Muscle of leg (tissue), 11 donors: ENCODE data around the gene CXorf49. TPM values are rescaled to one million over a fixed set of nuclear protein-coding genes. Genes with fewer than 3 reads are reported as not detected.

Source experiments
- DNase-seq: peaks from one replicate; pipeline ENCODE4 v3.0.0; 2013
- H3K27ac ChIP-seq: one replicate; pipeline ENCODE4 v1.5.1; 2013; ENCODE audit warnings: mild to moderate bottlenecking, low read length, control low read depth
- H3K27me3 ChIP-seq: one replicate; pipeline ENCODE4 v1.6.1; 2013; ENCODE audit warnings: low read length; ENCODE audit not compliant: control insufficient read depth, insufficient read depth
- H3K36me3 ChIP-seq: one replicate; pipeline ENCODE4 v1.6.1; 2013; ENCODE audit warnings: low read length; ENCODE audit not compliant: control insufficient read depth, insufficient read depth
- H3K4me1 ChIP-seq: one replicate; pipeline ENCODE4 v1.6.1; 2013; ENCODE audit warnings: low read length; ENCODE audit not compliant: control insufficient read depth, insufficient read depth
- H3K4me3 ChIP-seq: one replicate; pipeline ENCODE4 v1.5.1; 2013; ENCODE audit warnings: low read length, control low read depth
- H3K9me3 ChIP-seq: replicated peaks from 2 replicates; pipeline ENCODE4 v1.6.1; 2013; ENCODE audit warnings: low read depth, low read length; ENCODE audit not compliant: control insufficient read depth
- WGBS: methylation state at CpG from one replicate; pipeline ENCODE4 v1.1.5; 2013; ENCODE audit warnings: missing lambda C conversion rate; ENCODE audit not compliant: insufficient coverage; 5-methylcytosine and 5-hydroxymethylcytosine counted together
- polyA plus RNA-seq, 8 donors: library from polyadenylated mRNA; unstranded; fragments of 120-200 nt; gene quantifications; one replicate each; pipeline versions ENCODE4 v1.2.1 to v1.2.3, GENCODE V29; 2013; ENCODE audit warnings: inconsistent platforms in 1 of 8, low replicate concordance in 1 of 8; ENCODE audit not compliant: insufficient read length in 8 of 8, insufficient read depth in 1 of 8
- total RNA-seq: library from RNA; stranded (reverse); fragments of 120-200 nt; gene quantifications from one replicate; pipeline ENCODE4 v1.2.4, GENCODE V29; 2013

Gene CXorf49
- total and polyA plus RNA-seq, 9 donors: 0.09 TPM; not detected in 8

DNA sequence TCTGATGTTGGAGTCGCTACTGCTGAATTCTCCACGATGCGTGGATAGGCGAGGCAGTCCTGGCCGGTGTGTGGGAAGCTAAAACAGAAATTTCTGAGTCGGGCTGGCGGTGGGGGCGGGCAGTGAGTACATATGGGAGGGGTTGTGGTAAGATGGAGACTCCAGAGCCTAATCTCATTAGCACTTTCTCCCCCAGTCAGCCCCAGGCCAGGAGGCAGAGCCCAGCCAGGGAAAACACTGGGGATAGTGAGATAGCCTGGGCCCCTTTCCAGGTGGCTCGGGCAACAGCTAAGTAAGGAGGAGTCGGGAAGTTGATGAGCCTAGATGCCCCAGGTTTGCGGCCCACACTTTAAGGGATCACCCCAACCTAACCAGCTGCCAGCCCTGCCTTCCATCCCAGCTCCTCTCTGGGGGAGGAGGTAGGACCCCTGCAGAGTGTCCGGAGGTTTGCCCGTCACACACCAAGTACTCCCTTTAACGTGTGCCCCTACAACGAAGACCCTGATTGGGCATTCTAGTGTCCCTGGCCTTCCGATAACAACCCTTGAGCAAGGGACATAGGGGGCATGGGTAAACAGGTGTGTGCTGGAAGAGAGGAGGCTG lies 53.1 kb downstream of the CXorf49 start:
- WGBS: 82% methylated on average over 8 of the region's 16 CpGs
- H3K9me3 ChIP-seq: no peaks in the 10 kb centered on the region
- H3K4me1 ChIP-seq: no peaks in the 10 kb centered on the region
- no peak overlapping the region for H3K27ac ChIP-seq
- no peak overlapping the region for H3K4me3 ChIP-seq
- H3K27me3 ChIP-seq: peaks cover 8% of the 10 kb centered on the region
- H3K36me3 ChIP-seq: no peaks in the 10 kb centered on the region
- no peak for DNase-seq

Other genes with a start within 250 kb of the CXorf49 start
- gene OGT, start 185.2 kb downstream of the CXorf49 start, total RNA-seq: 108 TPM
- 100 to 1,000 TPM in 5 of 8 donors, 10 to 100 TPM in 3; 74.7 to 186 (median 102) TPM for gene OGT, start 185.2 kb downstream of the CXorf49 start, polyA plus RNA-seq
- gene GCNA, start 139.8 kb downstream of the CXorf49 start, total RNA-seq: 2.9 TPM
- gene GCNA, start 139.8 kb downstream of the CXorf49 start, polyA plus RNA-seq: 1 to 10 TPM; 1.7 to 3.4 (median 2.0) TPM
- not detected for gene CXCR3, start 99.8 kb downstream of the CXorf49 start, total RNA-seq
- under 1 TPM in 6 of 8 donors, not detected in 2; 0.08 to 0.23 (median 0.10) TPM for gene CXCR3, start 99.8 kb downstream of the CXorf49 start, polyA plus RNA-seq
- not detected for gene CXorf49B, start 45.1 kb upstream of the CXorf49 start, total RNA-seq
- under 1 TPM in 1 of 8 donors, not detected in 7; 0.09 TPM for gene CXorf49B, start 45.1 kb upstream of the CXorf49 start, polyA plus RNA-seq
- 7.8 TPM for gene NHSL2, start 192.6 kb upstream of the CXorf49 start, total RNA-seq
- 10 to 100 TPM in 1 of 8 donors, 1 to 10 TPM in 7; 6.6 to 11.1 (median 8.7) TPM for gene NHSL2, start 192.6 kb upstream of the CXorf49 start, polyA plus RNA-seq